Islet precursor cell (in vitro differentiated cells): ENCODE data around the gene KLK7.

ENCODE experiments used
- DNase-seq: peaks from one replicate; pipeline ENCODE4 v3.0.0-alpha.2; 2018

KLK7 gene

DNA sequence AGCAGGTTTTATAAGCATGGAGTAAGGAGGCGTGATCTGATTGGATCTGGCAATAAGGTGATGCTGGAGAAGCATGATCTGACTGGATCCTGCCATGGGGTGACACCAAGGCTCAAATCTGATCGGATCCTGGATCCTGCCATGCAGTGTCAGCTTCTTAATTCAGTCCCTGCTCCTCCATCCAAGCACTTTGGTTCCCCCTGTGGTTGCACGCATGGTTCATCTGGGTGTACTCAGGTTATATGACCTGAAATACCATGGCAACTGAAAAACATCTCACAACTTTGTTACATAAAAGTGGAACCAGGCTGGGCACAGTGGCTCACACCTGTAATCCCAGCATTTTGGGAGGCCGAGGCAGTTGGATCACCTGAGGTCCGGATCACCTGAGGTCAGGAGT, 54.9 kb downstream of the KLK7 start:
- no peak for DNase-seq
